Tibial nerve (tissue), 4 donors: ENCODE measurements around the gene TMEM128.
"Not testable (repeated sequence)": the region's sequence is repeated elsewhere in the genome, so short reads cannot be mapped to it uniquely, and the experiment has no call there.

Experiments
- CTCF ChIP-seq, 5 experiments: fragments of 200-600 bp in 3 of 5; fragments of 450-650 bp in 2 of 5; sonication (generic) in 3 of 5; IDR thresholded peaks; one replicate each; pipeline ENCODE4 v1.5.1; 2016 to 2019; ENCODE audit warnings: antibody characterized with exemption in 5 of 5, mild to moderate bottlenecking in 3 of 5, moderate library complexity in 2 of 5
- EP300 ChIP-seq, 2 donors: sonication (generic); formaldehyde crosslinking; IDR thresholded peaks; one replicate each; pipeline ENCODE4 v1.6.1; 2017; ENCODE audit warnings: antibody characterized with exemption in 2 of 2, mild to moderate bottlenecking in 1 of 2
- POLR2A ChIP-seq, 2 donors: fragments of 450-650 bp; IDR thresholded peaks; one replicate each; pipeline ENCODE4 v1.6.1; 2017; ENCODE audit warnings: antibody characterized with exemption in 2 of 2, mild to moderate bottlenecking in 2 of 2, moderate library complexity in 2 of 2

- not testable (repeated sequence) for TF ChIP-seq CTCF, POLR2A, EP300 (IDR thresholded peaks at IDR 0.05)
These were observed 34.3 kb downstream of the TMEM128 start for GRCh38 chr4:4213674-4214073.
